HepG2 (cell line): Measurements from ENCODE around the gene INTS15. TPM values are rescaled to one million over a fixed set of nuclear protein-coding genes. Genes with fewer than 3 reads are reported as not detected.

ENCODE experiments used
- CEBPB ChIP-seq: IDR thresholded peaks from 2 replicates; pipeline ENCODE4 v1.6.1; 2011; ENCODE audit warnings: low read depth, low read length, improper control_type of control experiment, borderline replicate concordance
- CERS6 ChIP-seq: sonication (generic); formaldehyde crosslinking; IDR thresholded peaks from 2 replicates; pipeline ENCODE4 v1.5.0; 2020; ENCODE audit warnings: missing genetic modification reagents
- DNMT3B ChIP-seq: conservative IDR thresholded peaks from 2 replicates; pipeline ENCODE4 v1.6.1; 2016; ENCODE audit warnings: missing biosample characterization, control low read depth
- FOSL1 ChIP-seq: sonication (generic); formaldehyde crosslinking; IDR thresholded peaks from 2 replicates; pipeline ENCODE4 v1.9.0; 2021; ENCODE audit warnings: missing genetic modification reagents, borderline replicate concordance
- GABPA ChIP-seq, 2 experiments: IDR thresholded peaks; 2 replicates each; pipeline ENCODE4 v1.6.1; 2011 to 2016; ENCODE audit warnings: low read depth in 2 of 2, low read length in 1 of 2, missing biosample characterization in 1 of 2, missing genetic modification characterization in 1 of 2
- GMEB2 ChIP-seq: IDR thresholded peaks from 2 replicates; pipeline ENCODE4 v1.6.1; 2016; ENCODE audit warnings: missing biosample characterization, missing genetic modification reagents, low read depth
- GRHL1 ChIP-seq: sonication (generic); formaldehyde crosslinking; conservative IDR thresholded peaks from 2 replicates; pipeline ENCODE4 v1.8.0; 2022; ENCODE audit warnings: missing genetic modification reagents
- MXD1 ChIP-seq: sonication (generic); formaldehyde crosslinking; IDR thresholded peaks from 2 replicates; pipeline ENCODE4 v1.4.0; 2020; ENCODE audit warnings: mild to moderate bottlenecking, missing genetic modification reagents
- PRPF4 ChIP-seq: fragments of 200-400 bp; formaldehyde crosslinking; IDR thresholded peaks from 2 replicates; pipeline ENCODE4 v1.6.1; 2016; ENCODE audit warnings: low read length, low read depth; ENCODE audit not compliant: poor library complexity, severe bottlenecking
- RARA ChIP-seq: IDR thresholded peaks from 2 replicates; pipeline ENCODE4 v1.6.1; 2016; ENCODE audit warnings: missing genetic modification reagents, missing compliant biosample characterization
- ZBTB26 ChIP-seq: IDR thresholded peaks from 2 replicates; pipeline ENCODE4 v1.6.1; 2016; ENCODE audit warnings: missing compliant biosample characterization, missing genetic modification reagents, borderline replicate concordance
- ZC3H4 ChIP-seq: sonication (generic); formaldehyde crosslinking; IDR thresholded peaks from 2 replicates; pipeline ENCODE4 v1.4.0; 2020; ENCODE audit warnings: missing genetic modification reagents, borderline replicate concordance
- ZIK1 ChIP-seq: sonication (generic); formaldehyde crosslinking; IDR thresholded peaks from 2 replicates; pipeline ENCODE4 v1.5.0; 2020; ENCODE audit warnings: mild to moderate bottlenecking, low read depth, missing genetic modification reagents, borderline replicate concordance
- ZNF224 ChIP-seq: sonication (generic); formaldehyde crosslinking; IDR thresholded peaks from 2 replicates; pipeline ENCODE4 v1.5.0; 2020; ENCODE audit warnings: mild to moderate bottlenecking, missing genetic modification reagents
- ZNF234 ChIP-seq: sonication (generic); formaldehyde crosslinking; conservative IDR thresholded peaks from 2 replicates; pipeline ENCODE4 v1.5.1; 2020; ENCODE audit warnings: mild to moderate bottlenecking, missing genetic modification reagents
- ZNF235 ChIP-seq: sonication (generic); formaldehyde crosslinking; IDR thresholded peaks from 2 replicates; pipeline ENCODE4 v1.8.1; 2023; ENCODE audit warnings: mild to moderate bottlenecking, missing genetic modification reagents, borderline replicate concordance
- ZNF362 ChIP-seq: sonication (generic); formaldehyde crosslinking; IDR thresholded peaks from 2 replicates; pipeline ENCODE4 v1.4.0; 2020; ENCODE audit warnings: missing genetic modification reagents, mild to moderate bottlenecking, borderline replicate concordance
- ZNF367 ChIP-seq: sonication (generic); formaldehyde crosslinking; IDR thresholded peaks from 2 replicates; pipeline ENCODE4 v1.4.0; 2020; ENCODE audit warnings: missing genetic modification reagents, borderline replicate concordance
- ZNF414 ChIP-seq: sonication (generic); formaldehyde crosslinking; IDR thresholded peaks from 2 replicates; pipeline ENCODE4 v1.5.0; 2020; ENCODE audit warnings: missing genetic modification reagents
- ZNF431 ChIP-seq: sonication (generic); formaldehyde crosslinking; IDR thresholded peaks from 2 replicates; pipeline ENCODE4 v1.9.0; 2022; ENCODE audit warnings: missing genetic modification reagents, low read depth, mild to moderate bottlenecking, borderline replicate concordance
- ZNF484 ChIP-seq: sonication (generic); formaldehyde crosslinking; IDR thresholded peaks from 2 replicates; pipeline ENCODE4 v1.5.1; 2020; ENCODE audit warnings: mild to moderate bottlenecking, low read depth, missing genetic modification reagents, borderline replicate concordance
- polyA plus RNA-seq, 8 experiments: library from polyadenylated mRNA; depleted of rRNA in 3 of 8; stranded (reverse) in 7 of 8; unstranded in 1 of 8; fragments of >200 nt; fragmentation: Illumina TruSeq in 4 of 8; extraction: Trizol in 4 of 8; gene quantifications; 2 replicates each; pipeline versions ENCODE4 v1.2.1 to v1.2.3, GENCODE V29; 2011 to 2016; ENCODE audit warnings: low read depth in 4 of 8, missing spikeins in 1 of 8, mixed read lengths in 1 of 8; ENCODE audit not compliant: insufficient read depth in 1 of 8
- total RNA-seq, 5 experiments: library from RNA; depleted of rRNA; stranded (reverse); fragments of >200 nt; fragmentation: Illumina TruSeq; extraction: Trizol; gene quantifications; 2 replicates each; pipeline ENCODE4 v1.2.3, GENCODE V29; 2016; ENCODE audit warnings: low read depth in 1 of 5

INTS15 gene
- total and polyA plus RNA-seq, 2 of the 13 experiments (the other 11 are each of a cell fraction or from before 2014, with no cell fraction given), result 16.3 to 25.7 TPM

GRCh38 chr7:6571160-6571779 lies 18.6 kb upstream of the INTS15 start (continued):
- TF ChIP-seq ZNF362, result peak; percentile 74
- no peak for TF ChIP-seq FOSL1 (CRISPR knock-in tag)
- no peak; the same call in 1 of the 2 replicates for TF ChIP-seq ZC3H4 (CRISPR knock-in tag)
- TF ChIP-seq CEBPB, result no peak
- no peak for TF ChIP-seq ZNF484 (CRISPR knock-in tag)
- no peak for TF ChIP-seq GABPA (IDR thresholded peaks at IDR 0.05; ENCODE audit: low read depth, low read length)
- no peak for TF ChIP-seq GABPA (CRISPR knock-in tag; IDR thresholded peaks at IDR 0.05; ENCODE audit: low read depth)
- TF ChIP-seq ZBTB26 (CRISPR knock-in tag), result no peak
- no peak for TF ChIP-seq MXD1
- TF ChIP-seq DNMT3B (CRISPR knock-in tag), result no peak
- no peak for TF ChIP-seq ZNF224
- TF ChIP-seq GRHL1 (CRISPR knock-in tag), result no peak
- no peak for TF ChIP-seq PRPF4
- TF ChIP-seq ZNF431 (CRISPR knock-in tag), result no peak
- no peak for TF ChIP-seq ZNF235
- no peak for TF ChIP-seq ZNF367 (CRISPR knock-in tag)
- TF ChIP-seq CERS6 (CRISPR knock-in tag), result no peak
- no peak for TF ChIP-seq ZNF234 (CRISPR knock-in tag)
- TF ChIP-seq RARA, result 0 out of 2 replicates have a peak, but pooled peaks have one; percentile 15
- TF ChIP-seq ZNF414, result no peak
- TF ChIP-seq GMEB2, result no peak
- TF ChIP-seq ZIK1 (CRISPR knock-in tag), result no peak
